NCI-H2081 (cell line): ENCODE data around the gene IGFL4.

ENCODE experiments used
- DNase-seq, 2 experiments: peaks; one replicate each; lab custom pipeline; 2025; lab: John Stamatoyannopoulos, UW

IGFL4 gene

GRCh38 chr19:46063201-46063600 lies 22.4 kb upstream of the IGFL4 start:
- DNase-seq, result no peak

- no peak for DNase-seq
These were observed 19.2 kb upstream of the IGFL4 start for GRCh38 chr19:46060012-46060411.

- DNase-seq, result no peak
These were observed 18.0 kb upstream of the IGFL4 start for GRCh38 chr19:46058778-46059177.

GRCh38 chr19:46056536-46056935 lies 15.7 kb upstream of the IGFL4 start:
- DNase-seq, result no peak

- DNase-seq, result no peak
These were observed 12.1 kb upstream of the IGFL4 start for GRCh38 chr19:46052896-46053295.

- no peak for DNase-seq
These were observed 8.8 kb upstream of the IGFL4 start for GRCh38 chr19:46049597-46049996.

- no peak for DNase-seq
These were observed 2.7 kb upstream of the IGFL4 start for GRCh38 chr19:46043519-46043918.

GRCh38 chr19:46042252-46042883 lies 1.6 kb upstream of the IGFL4 start:
- no peak for DNase-seq

GRCh38 chr19:46040125-46040524 lies 677 bp downstream of the IGFL4 start:
- DNase-seq, result no peak

GRCh38 chr19:46036744-46037128 lies 4.1 kb downstream of the IGFL4 start:
- DNase-seq, result no peak

GRCh38 chr19:46035986-46036743 lies 4.6 kb downstream of the IGFL4 start:
- no peak for DNase-seq

GRCh38 chr19:46035546-46035945 lies 5.3 kb downstream of the IGFL4 start:
- DNase-seq, result no peak

- no peak for DNase-seq
These were observed 7.4 kb downstream of the IGFL4 start for GRCh38 chr19:46033401-46033800.

GRCh38 chr19:46032597-46033025 lies 8.2 kb downstream of the IGFL4 start:
- DNase-seq, result no peak

- DNase-seq, result no peak
These were observed 8.8 kb downstream of the IGFL4 start for GRCh38 chr19:46031781-46032596.

- no peak for DNase-seq
These were observed 9.8 kb downstream of the IGFL4 start for GRCh38 chr19:46030812-46031550.

- DNase-seq, result no peak
These were observed 15.0 kb downstream of the IGFL4 start for GRCh38 chr19:46025835-46026234.

- DNase-seq, result no peak
These were observed 17.5 kb downstream of the IGFL4 start for GRCh38 chr19:46023311-46023779.

- no peak for DNase-seq
These were observed 18.1 kb downstream of the IGFL4 start, which contains the start of gene PGLYRP1 for GRCh38 chr19:46022431-46023310. Gene PGLYRP1, minus strand, starts transcription at chr19:46023053. Its CDS starts 32 bp downstream, at chr19:46023021.

- DNase-seq, result no peak
These were observed 18.8 kb downstream of the IGFL4 start for GRCh38 chr19:46022061-46022430.

- no peak for DNase-seq
These were observed 19.2 kb downstream of the IGFL4 start for GRCh38 chr19:46021531-46022041.
